ENCODE data around the gene VSIG4. TPM values are rescaled to one million over a fixed set of nuclear protein-coding genes. Genes with fewer than 3 reads are reported as not detected.

VSIG4 gene
- total and polyA plus RNA-seq, 12 donors, result 2.9 to 106 (median 14.8) TPM

DNA sequence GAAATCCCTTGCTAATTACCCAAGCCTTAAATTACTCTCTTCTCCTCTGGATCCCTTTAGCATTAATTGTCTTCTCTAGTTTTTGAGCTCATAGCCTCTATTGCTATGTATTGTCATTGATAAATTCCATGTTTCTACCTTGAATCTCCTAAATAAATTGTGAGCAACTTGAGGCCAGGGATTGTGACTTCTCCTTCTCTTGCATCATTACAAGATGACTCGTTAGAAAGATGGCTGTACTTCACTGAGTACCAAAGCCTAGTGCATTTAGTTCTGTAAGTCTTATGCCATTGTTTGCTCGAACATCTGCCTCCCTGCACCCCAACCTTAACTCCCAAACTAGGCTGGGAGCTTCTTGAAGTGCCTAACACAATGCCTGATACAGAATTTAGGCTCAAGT, 15.3 kb downstream of the VSIG4 start:
- Histone ChIP-seq H3K4me1 (peaks cover 0 to 21% (median 0%) of the 10 kb centered on the region in 9 donors), H3K36me3 (peaks cover 0 to under 1% (median 0%) of the 10 kb centered on the region in 9 donors), H3K27me3 (peaks cover 0 to 18% (median 0%) of the 10 kb centered on the region in 7 donors), H3K9me3 (no peaks in the 10 kb centered on the region), H3K27ac (no peak overlapping the region), H3K4me3 (no peak overlapping the region)
- intact Hi-C loops (cut with DNase I), result no loop called here
- TF ChIP-seq, protein P1, sequence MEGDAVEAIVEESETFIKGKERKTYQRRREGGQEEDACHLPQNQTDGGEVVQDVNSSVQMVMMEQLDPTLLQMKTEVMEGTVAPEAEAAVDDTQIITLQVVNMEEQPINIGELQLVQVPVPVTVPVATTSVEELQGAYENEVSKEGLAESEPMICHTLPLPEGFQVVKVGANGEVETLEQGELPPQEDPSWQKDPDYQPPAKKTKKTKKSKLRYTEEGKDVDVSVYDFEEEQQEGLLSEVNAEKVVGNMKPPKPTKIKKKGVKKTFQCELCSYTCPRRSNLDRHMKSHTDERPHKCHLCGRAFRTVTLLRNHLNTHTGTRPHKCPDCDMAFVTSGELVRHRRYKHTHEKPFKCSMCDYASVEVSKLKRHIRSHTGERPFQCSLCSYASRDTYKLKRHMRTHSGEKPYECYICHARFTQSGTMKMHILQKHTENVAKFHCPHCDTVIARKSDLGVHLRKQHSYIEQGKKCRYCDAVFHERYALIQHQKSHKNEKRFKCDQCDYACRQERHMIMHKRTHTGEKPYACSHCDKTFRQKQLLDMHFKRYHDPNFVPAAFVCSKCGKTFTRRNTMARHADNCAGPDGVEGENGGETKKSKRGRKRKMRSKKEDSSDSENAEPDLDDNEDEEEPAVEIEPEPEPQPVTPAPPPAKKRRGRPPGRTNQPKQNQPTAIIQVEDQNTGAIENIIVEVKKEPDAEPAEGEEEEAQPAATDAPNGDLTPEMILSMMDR (IDR thresholded peaks at IDR 0.05), result no peak
- 65 to 72% methylated on average over 2 of the region's 2 CpGs for WGBS, 2 donors
- ATAC-seq (no peak), DNase-seq (no peak)

DNA sequence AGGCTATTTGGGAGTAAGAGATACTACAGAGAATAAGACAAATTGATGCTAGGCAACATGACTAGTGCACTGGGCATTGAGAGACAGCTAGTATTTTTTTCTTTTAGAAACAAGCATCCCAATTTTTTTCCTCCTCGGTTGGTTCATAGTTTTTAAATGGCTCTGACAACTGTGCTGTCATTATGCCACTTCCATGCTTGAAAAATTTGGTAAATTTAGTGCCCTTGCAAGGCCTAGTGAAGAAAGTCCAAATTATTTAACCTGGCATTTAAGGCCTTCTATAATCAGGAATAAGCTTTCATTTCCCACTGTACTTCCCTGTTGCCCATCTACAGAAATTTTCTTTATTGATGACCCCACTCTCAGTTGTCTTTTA, 15.8 kb downstream of the VSIG4 start:
- DNase-seq, result no peak
- intact Hi-C loops (cut with DNase I), result no loop called here
- TF ChIP-seq, protein P1 (IDR thresholded peaks at IDR 0.05), result no peak
- ATAC-seq, result no peak
- peaks cover 0 to 26% (median 0%) of the 10 kb centered on the region in 9 donors for H3K4me1 ChIP-seq
- 78 to 90% methylated on average over 1 of the region's 1 CpG for WGBS, 2 donors
- H3K27ac ChIP-seq, result no peak overlapping the region
- H3K9me3 ChIP-seq, result no peaks in the 10 kb centered on the region
- peaks cover 0 to 5% (median 0%) of the 10 kb centered on the region in 9 donors for H3K36me3 ChIP-seq
- H3K4me3 ChIP-seq, result no peak overlapping the region
- peaks cover 0 to 13% (median 0%) of the 10 kb centered on the region in 7 donors for H3K27me3 ChIP-seq

DNA sequence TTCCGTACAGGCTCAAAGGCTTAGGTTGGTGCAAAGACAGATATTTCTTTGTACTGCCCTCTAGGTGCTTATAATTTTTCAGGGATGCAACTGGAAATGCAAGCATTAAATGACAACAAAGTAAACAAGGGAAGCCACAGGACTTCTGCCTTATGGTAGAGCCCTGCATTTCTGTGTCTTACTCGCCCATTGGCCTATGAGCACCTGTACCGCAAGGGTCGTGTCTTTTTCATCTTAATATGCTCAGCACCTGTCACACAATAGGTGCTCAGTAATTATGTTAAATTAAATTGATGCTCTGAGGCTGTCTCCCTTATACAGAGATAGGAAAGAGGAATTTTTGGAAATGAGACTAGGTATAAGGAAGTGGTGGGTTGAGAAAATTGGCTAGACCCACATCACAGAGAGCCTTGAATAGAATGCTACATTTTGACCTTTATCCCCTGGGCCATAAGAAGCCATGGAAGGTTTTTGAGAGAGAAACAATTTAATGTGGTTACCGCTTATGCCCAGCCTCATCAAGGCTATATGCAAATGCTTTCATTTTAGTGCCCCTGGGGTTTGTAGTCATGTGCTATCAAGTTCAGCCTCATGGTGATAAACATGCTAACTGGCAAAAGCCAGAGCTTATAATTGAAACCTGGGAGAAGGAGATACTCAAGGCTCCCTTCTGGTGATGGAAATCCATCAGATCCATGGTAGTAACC, 16.3 kb downstream of the VSIG4 start:
- intact Hi-C loops (cut with DNase I), result no loop called here
- WGBS, 2 donors, result 83 to 92% methylated on average over 5 of the region's 5 CpGs
- Histone ChIP-seq H3K27ac (no peak overlapping the region), H3K9me3 (no peaks in the 10 kb centered on the region), H3K27me3 (peaks cover 0 to 13% (median 0%) of the 10 kb centered on the region in 7 donors), H3K4me1 (peaks cover 0 to 31% (median 0%) of the 10 kb centered on the region in 9 donors), H3K4me3 (no peak overlapping the region), H3K36me3 (peaks cover 0 to 10% (median 0%) of the 10 kb centered on the region in 9 donors)
- ATAC-seq (no peak), DNase-seq (no peak)
- TF ChIP-seq, protein P1 (IDR thresholded peaks at IDR 0.05), result no peak

DNA sequence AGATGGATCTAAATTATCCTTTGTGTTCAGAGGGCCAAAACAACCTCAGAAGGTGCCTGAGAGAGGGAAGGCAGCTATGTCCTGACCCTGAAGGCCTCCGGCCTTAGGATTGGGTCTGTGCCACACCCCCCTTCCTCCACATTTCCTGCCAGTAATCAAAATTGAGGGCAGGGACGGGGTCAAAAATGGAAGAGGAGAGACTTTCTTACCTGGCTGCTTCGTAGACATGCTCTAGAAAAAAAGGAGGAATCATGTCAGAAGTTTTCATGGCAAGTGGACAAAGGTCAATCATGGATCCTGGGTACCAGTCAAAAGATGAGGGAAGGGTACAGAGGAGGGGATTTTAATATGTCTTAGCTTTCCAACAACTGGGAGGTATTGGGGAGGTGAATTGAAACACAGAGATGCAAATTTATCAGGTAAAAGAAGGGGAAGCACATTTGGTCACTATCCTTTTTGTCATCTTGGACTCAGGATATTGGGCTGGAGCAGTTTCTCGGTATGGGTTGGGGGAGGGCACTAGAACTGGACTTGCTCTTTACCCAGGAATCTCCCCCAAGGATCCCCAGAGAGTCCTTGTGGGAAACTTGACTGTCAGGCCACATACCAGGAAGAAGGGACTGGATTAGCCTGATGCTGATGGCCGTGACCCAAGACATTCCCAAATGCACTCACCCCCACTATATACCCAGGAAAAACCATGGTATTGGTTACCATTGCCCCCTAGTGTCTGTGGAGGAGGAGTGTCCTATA, 17.1 kb downstream of the VSIG4 start:
- peaks cover 0 to 39% (median 0%) of the 10 kb centered on the region in 9 donors for H3K4me1 ChIP-seq
- H3K27ac ChIP-seq, result no peak overlapping the region
- intact Hi-C loops (cut with DNase I), result no loop called here
- H3K9me3 ChIP-seq, result no peaks in the 10 kb centered on the region
- no peak overlapping the region for H3K4me3 ChIP-seq
- ATAC-seq (no peak), DNase-seq (no peak)
- H3K36me3 ChIP-seq, result peaks cover 0 to 18% (median 0%) of the 10 kb centered on the region in 9 donors
- TF ChIP-seq, protein P1 (IDR thresholded peaks at IDR 0.05), result peak in 2 of 9 donors; percentile 14 to 41
- H3K27me3 ChIP-seq, result peaks cover 0 to 10% (median 0%) of the 10 kb centered on the region in 7 donors
- WGBS, 2 donors, result 52 to 53% methylated on average over 5 of the region's 5 CpGs

All from heart right ventricle (tissue), 16 donors.